Fibroblast of skin of scalp (primary cell): ENCODE results near the gene PLSCR4. TPM values are rescaled to one million over a fixed set of nuclear protein-coding genes. Genes with fewer than 3 reads are reported as not detected.
"Not testable (repeated sequence)": the region's sequence is repeated elsewhere in the genome, so short reads cannot be mapped to it uniquely, and the experiment has no call there.

Experiments used
- DNase-seq: peaks from one replicate; pipeline ENCODE4 v3.0.0-alpha.2; 2013
- polyA plus RNA-seq, 2 experiments: library from polyadenylated mRNA; unstranded; fragments of 120-200 nt; gene quantifications; one replicate each; pipeline ENCODE4 v1.2.1, GENCODE V29; 2013; ENCODE audit not compliant: insufficient read length in 2 of 2

PLSCR4 gene, protein sequence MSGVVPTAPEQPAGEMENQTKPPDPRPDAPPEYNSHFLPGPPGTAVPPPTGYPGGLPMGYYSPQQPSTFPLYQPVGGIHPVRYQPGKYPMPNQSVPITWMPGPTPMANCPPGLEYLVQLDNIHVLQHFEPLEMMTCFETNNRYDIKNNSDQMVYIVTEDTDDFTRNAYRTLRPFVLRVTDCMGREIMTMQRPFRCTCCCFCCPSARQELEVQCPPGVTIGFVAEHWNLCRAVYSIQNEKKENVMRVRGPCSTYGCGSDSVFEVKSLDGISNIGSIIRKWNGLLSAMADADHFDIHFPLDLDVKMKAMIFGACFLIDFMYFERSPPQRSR
- 5.2 TPM for polyA plus RNA-seq (2013, experiment 1 of 2; ENCODE audit: insufficient read length)
- 5.7 TPM for polyA plus RNA-seq (2013, experiment 2 of 2; ENCODE audit: insufficient read length)

DNA sequence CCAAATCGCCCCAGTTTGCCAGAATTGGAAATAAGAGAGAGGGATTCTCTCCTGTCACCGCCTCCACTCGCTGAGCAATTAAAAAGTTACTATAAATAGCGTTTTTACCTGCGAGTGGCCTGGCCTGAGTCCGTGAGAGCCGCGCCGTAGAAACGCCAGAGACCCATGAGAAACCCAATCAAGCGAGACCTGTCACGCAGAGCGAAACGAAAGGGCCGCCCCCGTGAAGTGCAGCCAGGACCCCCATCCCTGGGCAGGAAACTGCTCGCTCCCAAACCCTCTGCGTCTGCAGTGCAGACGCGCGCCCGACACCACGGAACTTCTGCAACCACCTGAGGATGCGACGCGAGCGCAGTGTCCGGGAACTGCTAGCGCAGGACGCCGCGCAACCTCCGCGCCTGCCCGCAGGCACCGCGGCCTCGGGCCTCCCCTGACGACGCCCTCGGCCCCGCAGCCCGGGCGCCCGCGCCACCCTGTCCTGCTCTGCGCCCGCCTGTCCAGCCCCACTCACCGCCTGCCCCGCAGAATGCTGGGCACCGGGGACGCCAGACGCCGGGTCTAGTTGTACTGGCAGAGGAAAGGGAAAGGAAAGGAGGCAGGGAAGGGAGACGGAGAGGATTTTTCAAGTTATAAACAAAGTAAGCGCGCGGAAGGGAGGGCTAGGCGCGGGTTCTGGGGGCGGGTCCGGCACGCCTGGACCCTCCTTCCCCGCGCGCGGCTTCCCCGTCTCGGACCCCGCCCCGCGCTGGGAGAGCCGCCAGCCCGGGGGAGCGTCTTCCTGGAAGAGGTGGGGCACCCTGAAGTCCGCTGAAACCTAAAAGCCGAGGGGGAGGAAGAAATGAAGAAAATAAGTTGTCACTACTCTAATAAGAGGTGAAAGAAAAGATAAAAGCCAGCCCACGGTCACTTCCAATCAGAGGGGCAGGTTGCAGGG is at the start of gene PLSCR4:
Gene PLSCR4, minus strand, starts transcription at position 657 of the 934 bp plus-strand sequence. CDS start 29,034 bp downstream, outside the sequence.
- DNase-seq = peak; percentile 70

DNA sequence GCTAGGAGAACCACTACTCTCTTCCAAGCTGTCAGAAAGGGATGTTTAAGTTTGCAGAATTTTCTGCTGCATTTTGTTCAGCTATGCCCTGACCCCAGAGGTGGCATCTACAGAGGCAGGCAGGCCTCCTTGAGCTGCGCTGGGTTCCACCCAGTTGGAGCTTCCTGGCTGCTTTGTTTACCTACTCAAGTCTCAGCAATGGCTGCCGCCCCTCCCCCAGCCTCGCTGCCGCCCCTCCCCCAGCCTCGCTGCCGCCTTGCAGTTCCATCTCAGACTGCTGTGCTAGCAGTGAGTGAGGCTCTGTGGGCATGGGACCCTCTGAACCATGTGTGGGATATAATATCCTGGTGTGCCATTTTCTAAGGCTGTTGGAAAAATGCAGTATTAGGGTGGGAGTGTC is 42.5 kb upstream of the PLSCR4 start:
- not testable (repeated sequence) for DNase-seq

DNA sequence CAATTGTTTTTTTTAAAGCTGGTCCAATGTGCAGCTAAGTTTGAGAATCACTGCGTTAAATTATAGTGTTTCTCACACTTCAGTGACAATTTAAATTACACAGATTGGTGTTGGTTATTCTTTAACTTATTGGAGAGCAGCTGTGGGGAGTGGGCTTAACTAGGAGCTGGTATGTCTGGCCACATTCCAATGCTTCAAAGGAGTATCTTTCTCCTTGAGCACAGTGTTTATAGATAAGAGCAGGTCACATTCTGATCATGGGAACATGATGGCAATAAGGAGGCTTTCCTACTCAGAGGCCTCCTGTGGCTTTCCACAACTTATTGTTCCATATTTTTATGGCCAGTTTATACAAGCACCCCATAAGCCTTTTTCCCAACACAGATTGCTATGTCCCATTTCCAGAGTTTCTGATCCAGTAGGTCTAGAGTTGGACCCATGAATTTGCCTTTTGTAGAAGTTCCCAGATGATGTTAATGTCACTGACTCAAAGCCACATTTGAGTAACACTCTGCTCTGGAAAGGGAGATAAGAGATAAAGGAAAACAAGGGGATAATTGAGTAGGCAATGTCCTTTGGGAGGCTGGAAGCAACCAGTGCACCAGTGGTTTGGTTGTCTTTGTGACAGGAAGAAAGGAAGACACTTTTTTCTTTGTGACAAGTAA is 33.0 kb upstream of the PLSCR4 start:
- no peak for DNase-seq

DNA sequence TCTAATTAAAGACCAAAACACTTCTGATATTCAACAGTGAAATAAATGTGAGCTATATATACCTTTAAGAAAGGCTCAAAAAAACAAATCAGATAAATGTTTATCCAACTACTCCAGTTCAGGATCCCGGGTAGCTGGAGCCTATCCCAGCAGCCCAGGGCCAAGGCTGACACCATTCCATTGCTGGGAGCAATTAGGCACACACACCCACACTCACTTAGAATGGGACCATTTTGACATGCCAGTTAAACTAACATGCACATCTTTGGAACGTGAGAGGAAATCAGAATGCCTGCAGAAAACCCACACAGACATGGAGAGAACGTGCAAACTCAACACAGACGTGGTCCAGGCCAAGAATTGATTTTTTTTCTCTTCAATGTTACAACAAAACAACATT is 30.0 kb upstream of the PLSCR4 start:
- peak; percentile 85 for DNase-seq

DNA sequence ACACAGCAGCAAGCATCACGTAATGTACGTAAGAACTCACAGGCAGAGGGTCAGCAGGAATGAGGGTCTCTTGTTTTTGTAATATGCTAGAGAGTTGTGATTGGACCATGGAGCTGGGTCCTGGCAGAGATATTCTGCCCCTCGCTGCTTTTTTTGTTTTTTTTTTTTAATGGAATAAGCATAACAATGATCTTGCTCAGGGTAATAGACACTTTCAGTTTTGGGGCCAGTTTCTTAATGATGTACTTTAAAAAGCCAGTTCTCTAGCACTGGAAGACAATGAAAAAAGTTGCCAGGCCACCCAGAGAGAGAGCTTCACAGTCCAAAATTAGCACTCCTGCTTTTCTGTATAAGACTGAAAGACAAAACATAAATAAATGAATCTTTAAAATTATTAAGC is 29.0 kb upstream of the PLSCR4 start:
- DNase-seq = no peak

DNA sequence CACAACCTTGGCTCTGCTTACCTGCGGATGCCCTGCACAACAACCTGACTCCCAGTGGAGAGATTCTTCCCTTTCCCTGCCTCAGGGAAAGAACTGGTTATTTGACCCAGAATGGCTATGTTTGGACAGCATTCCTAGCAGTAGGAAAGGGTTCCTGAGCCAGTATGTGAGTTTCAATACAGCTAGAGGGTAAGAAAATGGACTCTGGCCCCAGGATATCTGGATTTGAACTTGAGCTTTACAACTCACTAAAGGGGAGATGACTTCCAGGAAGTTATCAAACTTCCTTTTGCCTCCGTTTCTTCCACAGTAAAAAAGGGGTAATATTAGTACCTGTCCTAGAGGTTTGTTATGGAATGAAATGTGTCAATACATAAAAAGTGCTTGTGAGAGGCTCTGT is 28.1 kb upstream of the PLSCR4 start:
- no peak for DNase-seq

DNA sequence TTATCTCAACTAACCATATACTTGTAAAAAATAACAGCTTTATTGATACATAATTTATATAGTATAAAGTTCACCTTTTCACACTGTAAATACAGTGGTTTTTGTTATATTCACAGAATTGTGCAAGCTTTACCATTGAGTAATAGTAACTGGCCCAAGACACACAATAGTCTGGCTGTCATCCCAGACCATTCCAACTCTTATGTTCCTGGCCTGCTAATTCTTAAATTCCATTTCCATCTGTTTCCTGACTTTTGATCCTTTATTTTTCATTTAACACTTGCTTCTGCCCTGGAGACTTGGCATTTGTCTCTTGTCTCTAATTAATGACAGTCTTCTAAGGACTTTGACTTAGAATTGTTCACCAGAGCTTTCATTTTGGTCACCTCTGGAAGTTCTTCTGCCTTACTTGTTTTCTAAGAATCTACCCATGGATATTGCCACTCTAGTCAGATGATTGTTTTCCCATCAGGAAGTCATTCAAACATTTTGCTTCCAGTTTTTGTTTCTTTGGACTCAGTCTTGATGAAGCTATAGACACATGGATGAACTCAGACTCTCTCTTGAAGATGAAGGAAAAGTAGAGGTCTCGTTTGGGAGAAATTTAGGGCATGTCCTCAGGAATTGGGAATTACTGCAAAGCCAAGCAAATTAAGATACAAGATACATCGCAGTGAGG is 27.2 kb upstream of the PLSCR4 start:
- peak; percentile 89 for DNase-seq

DNA sequence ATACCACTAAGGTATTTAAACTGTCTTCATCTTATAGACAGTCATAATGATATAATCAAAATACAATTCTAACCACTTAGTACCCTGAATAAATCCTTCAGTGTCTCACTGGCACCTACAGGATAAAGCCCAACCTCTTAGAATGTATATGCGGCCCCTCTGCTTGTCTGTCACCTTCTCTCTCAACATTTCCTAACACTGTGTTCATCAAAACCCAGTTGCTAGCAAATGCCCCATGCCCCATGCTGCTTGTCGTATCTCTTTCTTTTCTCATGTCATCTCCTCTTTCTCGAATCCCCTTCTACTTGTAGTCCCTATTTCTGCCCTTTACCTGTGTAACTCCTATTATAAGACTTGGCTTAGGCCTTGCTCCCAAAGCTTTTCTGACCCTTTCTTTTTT is 24.6 kb upstream of the PLSCR4 start:
- DNase-seq = no peak

DNA sequence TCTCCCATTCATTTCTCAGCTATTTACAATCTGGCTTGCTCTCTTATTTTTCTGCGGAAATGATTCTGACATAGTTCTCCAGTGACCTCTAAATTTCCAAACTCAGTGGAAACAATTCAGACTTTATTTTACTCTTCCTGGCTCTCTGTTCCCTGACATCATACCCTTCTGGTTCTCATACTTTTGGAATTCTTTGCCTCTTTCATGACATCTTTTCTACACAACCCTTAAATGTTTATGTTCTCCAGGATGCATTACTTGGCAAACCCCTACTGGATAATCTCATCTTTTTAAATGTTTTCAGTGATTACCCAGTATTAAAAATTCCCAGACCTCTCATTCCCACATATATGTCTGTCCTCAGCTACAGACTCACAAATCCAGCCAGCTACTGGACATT is 23.9 kb upstream of the PLSCR4 start:
- peak; percentile 84 for DNase-seq

DNA sequence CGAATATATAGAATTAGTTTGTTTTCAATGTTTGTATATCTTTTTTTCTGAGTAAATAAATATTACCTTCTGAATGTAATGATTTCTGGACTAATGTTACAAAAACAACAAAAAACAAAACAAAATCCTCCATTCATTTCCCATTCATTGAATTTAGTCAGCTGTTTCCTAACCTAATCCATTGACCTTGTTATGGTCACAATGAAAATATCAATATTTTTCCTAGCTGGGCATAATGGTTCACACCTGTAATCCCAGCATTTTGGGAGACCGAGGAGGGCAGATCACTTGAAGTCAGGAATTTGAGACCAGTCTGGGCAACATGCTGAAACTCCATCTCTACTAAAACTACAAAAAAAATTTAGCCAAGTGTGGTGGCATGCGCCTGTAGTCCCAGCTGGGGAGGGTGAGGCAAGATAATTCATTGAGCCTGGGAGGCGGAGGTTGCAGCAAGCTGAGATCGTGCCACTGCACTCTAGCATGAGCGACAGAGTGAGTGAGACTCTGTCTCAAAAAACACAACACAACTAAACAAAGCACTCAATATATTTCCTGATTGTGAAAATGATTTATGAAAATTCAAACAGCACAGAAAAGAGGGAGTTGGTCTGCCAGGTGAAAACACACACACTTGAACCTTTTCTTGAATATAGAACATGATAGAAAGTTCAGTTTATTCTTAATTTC is 23.0 kb upstream of the PLSCR4 start:
- no peak for DNase-seq

DNA sequence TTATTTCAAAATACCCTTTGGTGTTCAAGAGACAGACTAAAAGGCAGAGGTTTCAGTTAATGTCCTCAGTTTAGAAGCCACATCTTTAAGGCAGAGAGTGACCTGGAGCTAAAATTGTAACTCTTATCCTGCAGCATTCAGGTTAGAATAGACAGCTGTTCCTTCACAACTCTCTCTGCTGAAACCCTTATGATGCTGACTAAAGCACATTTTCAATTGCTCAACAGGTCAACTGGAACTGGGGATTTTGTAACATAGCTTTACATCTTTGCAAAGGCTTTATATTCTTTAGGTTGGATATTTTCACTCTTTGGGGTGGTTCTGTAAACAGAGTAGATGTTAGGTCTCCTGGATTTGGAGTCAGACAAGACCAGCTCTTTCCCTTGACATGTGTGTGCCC is 20.3 kb upstream of the PLSCR4 start:
- DNase-seq = no peak

DNA sequence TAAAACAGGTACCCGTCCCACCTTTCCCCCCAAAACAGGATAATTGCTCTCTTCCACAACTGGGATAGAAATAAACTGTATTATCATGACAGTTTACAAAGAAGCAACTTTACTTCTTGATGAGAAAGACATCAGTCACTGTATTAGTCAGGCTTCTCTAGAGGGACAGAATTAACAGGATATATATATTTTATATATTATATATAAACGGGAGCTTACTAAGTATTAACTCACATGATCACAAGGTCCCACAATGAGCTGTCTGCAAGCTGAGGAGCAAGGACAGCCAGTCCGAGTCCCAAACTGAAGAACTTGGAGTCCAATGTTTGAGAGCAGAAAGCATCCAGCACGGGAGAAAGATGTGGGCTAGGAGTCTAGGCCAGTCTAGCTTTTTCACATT is 18.4 kb upstream of the PLSCR4 start:
- no peak for DNase-seq

DNA sequence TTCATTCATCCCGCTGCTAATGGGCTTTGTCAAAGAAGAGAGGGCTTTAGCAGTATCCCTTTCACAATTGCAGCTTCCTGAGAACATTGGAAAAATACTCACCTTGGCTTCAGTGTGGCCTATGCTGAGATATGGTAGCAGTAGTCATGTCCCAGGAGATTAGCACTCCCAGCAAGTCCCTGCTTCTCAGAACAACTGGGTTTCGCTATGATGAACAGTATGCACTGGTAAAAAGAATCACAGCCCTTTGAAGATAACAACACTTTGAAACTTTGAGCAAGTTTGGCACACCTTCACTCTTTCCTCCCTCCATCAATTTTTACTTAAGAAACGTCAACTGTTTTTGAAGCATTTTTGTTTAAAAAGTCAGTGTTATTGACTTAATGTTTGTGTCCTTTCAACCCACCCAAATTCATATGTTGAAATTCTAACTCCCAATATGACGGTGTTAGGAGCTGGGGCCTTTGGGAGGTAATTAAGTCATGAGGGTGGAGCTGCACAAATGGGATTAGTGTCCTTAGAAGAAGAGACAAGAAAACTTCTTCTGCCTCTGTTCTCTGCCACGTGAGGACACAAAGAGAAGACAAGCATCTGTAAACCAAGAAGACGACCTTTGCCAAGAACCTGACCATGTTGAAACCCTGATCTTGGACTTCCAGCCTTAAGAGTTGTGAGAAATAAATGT is 17.8 kb upstream of the PLSCR4 start:
- DNase-seq = no peak

DNA sequence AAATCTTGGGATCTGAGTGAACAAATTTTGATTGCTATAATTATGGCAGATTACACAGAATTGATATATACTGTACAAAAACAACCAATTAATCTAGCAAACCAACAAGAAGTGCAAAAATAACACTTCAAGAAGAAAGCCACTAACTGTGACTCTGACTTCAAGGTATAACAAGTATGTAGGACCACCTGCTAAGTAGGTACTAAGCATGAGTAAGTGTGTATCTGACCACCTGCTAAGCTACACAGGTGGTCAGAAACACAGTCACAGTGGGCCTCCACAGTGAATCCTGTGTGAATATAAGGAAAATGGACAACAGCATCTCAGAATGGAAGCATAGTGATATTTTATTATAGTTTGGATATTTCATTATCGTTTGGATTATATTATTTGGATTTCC is 14.8 kb upstream of the PLSCR4 start:
- DNase-seq = no peak

DNA sequence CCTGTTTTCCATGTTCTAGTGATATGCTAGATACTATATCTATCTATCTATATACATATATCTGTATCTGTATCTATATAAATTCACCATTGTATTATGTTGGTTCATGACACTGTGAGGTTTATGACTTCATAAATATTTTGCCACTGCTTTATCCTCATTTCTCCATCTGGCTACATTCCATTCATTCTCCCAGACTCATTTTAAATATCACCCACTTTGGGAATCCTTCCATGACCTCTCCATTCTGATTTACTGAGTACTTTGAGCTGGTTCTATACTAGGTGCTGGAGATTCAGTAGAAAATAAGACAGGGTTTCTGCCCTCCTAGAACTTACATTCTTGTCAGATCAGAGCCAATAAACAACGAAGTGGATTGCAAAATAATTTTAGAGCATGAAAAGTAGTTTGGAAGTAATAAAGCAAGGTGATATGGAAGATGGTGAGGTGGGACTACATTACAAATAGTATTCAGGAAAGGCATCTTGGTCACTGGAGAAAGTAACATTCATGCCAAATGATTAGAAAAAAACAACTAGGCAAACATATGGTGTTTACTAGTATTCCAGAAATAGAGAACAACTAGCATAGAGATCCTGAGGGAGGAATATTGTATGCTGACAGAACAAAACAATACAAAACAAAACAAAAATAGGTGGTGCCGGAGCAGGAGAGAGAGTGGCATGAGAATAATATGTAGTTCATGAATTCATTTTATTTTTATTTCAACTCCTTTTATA is 11.6 kb upstream of the PLSCR4 start:
- DNase-seq = peak; percentile 66

DNA sequence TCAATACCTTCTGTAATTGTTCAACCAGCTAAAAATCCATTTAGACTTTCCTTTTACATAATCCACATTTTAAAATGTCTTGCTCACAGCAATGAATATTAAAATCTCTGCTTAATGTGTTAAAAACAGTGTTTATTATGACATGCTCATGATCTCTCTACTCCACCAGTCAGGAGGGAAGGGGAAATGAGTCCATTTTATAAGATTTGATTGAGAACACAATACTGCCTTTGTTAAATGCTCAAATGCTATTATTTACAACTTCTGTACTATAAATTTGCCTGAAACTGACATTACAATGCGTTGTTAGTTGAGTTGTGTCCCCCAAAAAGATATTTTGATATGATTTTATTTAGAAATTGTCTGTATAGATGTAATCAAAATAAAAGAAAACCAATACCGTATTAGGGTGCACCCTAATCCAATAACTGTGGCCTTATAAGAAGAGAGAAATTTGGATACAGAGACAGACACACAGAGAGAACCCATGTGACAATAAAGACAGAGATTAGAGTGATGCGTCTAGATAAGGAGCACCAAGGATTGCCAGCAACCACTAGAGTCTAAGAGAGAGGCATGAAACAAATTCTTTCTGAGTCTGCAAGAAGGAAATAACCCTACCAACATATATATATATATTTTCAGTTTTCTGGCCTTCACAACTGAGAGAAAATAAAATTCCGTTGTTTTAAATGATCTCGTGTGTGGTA is 9.1 kb upstream of the PLSCR4 start:
- DNase-seq = no peak

DNA sequence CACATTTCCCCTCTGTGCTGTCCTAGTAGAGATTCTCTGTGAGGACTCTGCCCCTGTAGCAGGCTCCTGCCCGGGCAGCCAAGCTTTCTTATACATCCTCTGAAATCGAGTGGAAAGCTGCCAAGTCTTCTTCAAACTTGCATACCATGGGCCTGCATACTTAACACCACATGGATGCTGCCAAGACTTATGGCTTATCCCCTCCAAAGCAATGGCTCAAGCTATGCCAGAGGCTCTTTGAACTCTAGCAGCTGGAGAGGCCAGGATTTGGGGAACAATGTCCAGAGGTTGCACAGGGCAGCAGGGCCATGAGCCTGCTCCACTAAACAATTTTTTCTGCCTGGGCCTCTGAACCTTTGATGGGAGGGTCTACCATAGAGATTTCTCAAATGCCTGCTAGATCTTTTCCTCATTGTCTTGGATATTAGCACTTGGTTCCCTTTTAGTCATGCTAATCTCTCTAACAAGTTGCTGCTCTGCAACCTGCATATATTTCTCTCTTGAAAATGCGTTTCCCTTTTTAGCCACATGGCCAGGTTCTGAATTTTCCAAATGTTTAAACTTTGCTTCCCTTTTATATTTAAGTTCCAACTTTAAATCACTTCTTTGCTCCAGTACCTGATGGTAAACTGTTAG is 6.1 kb upstream of the PLSCR4 start:
- peak; percentile 79 for DNase-seq

DNA sequence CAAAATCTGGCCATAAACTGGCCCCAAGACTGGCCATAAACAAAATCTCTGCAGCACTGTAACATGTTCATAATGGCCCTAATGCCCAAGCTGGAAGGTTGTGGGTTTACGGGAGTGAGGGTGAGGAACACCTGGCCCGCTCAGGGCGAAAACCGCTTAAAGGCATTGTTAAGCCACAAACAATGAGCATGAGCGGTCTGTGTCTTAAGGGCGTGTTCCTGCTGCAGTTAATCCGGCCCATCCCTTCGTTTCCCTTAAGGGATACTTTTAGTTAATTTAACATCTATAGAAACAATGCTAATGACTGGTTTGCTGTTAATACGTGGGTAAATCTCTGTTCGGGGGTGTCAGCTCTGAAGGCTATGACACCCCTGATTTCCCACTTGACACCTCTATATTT is 1.5 kb upstream of the PLSCR4 start:
- DNase-seq = not testable (repeated sequence)

DNA sequence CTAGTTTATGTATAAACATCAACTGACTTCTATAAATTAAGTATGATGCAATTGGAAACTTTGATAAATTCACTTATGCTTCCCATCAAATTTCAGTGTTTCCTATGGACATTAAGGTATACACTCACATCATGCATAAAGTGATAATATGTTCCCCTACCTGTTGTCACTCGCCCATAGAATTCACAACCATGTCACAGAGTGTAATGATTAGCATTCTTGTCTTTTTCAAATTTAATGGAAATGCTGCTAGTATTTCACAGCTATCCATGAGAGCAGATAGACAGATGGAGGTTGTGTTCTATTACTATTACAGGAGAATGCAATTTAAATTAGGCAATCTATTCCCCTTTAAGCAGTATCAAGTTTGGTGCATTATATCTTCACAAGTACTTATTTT is 984 bp downstream of the PLSCR4 start:
- no peak for DNase-seq
